GM12878 (cell line): ENCODE data around the gene SETD2. TPM values are rescaled to one million over a fixed set of nuclear protein-coding genes. Genes with fewer than 3 reads are reported as not detected.
A peak's percentile ranks its signal among the peaks of the same experiment; 100 is the strongest.

Experiments
- ETV6 ChIP-seq, 2 experiments: fragments of 450-650 bp in 1 of 2; IDR thresholded peaks in 1 of 2; conservative IDR thresholded peaks in 1 of 2; 2 replicates each; pipeline ENCODE4 v1.6.1; 2014; ENCODE audit warnings: antibody characterized with exemption in 1 of 2, borderline replicate concordance in 1 of 2, low read depth in 1 of 2, mild to moderate bottlenecking in 1 of 2, moderate library complexity in 1 of 2
- GABPA ChIP-seq: IDR thresholded peaks from 2 replicates; pipeline ENCODE4 v1.6.1; 2014; ENCODE audit warnings: antibody characterized with exemption, low read depth, mild to moderate bottlenecking, inconsistent platforms
- JUNB ChIP-seq: IDR thresholded peaks from 2 replicates; pipeline ENCODE4 v1.6.1; 2016; ENCODE audit warnings: antibody characterized with exemption, mild to moderate bottlenecking
- MEF2B ChIP-seq: fragments of 450-650 bp; IDR thresholded peaks from 2 replicates; pipeline ENCODE4 v1.6.1; 2018; ENCODE audit warnings: mild to moderate bottlenecking, moderate library complexity; ENCODE audit not compliant: partially characterized antibody, poor library complexity, severe bottlenecking
- MXI1 ChIP-seq: fragments of 150-350 bp; IDR thresholded peaks from 2 replicates; pipeline ENCODE4 v1.6.1; 2011; ENCODE audit warnings: low read depth, mild to moderate bottlenecking, inconsistent platforms, low read length, improper control_type of control experiment
- NBN ChIP-seq: fragments of 450-650 bp; IDR thresholded peaks from 2 replicates; pipeline ENCODE4 v1.6.1; 2016
- NFXL1 ChIP-seq: fragments of 450-650 bp; IDR thresholded peaks from 2 replicates; pipeline ENCODE4 v1.6.1; 2017; ENCODE audit warnings: antibody characterized with exemption, mild to moderate bottlenecking, borderline replicate concordance
- POLR2AphosphoS5 ChIP-seq: IDR thresholded peaks from 2 replicates; pipeline ENCODE4 v1.6.1; 2011; ENCODE audit warnings: mild to moderate bottlenecking, low read length, inconsistent platforms
- RAD21 ChIP-seq: IDR thresholded peaks from 2 replicates; pipeline ENCODE4 v1.6.1; 2011; ENCODE audit warnings: mild to moderate bottlenecking, low read depth, low read length, moderate library complexity; ENCODE audit not compliant: insufficient read depth
- RCOR1 ChIP-seq: conservative IDR thresholded peaks from 2 replicates; pipeline ENCODE4 v1.6.1; 2012; ENCODE audit warnings: low read depth, low read length, improper control_type of control experiment
- TARDBP ChIP-seq: IDR thresholded peaks from 2 replicates; pipeline ENCODE4 v1.6.1; 2016; ENCODE audit warnings: borderline replicate concordance
- TCF3 ChIP-seq: IDR thresholded peaks from 2 replicates; pipeline ENCODE4 v1.6.1; 2012; ENCODE audit warnings: low read depth, mild to moderate bottlenecking, low read length, borderline replicate concordance; ENCODE audit not compliant: insufficient read depth
- YBX1 ChIP-seq: fragments of 450-650 bp; IDR thresholded peaks from 2 replicates; pipeline ENCODE4 v1.6.1; 2016; ENCODE audit warnings: antibody characterized with exemption
- polyA plus RNA-seq, 11 experiments: library from polyadenylated mRNA; depleted of rRNA in 4 of 11; unstranded in 6 of 11; stranded (reverse) in 5 of 11; fragments of >200 nt; fragmentation: Nextera tagmentation in 4 of 11; fragmentation: Illumina TruSeq in 1 of 11; extraction: Ambion mirVana in 4 of 11; extraction: Trizol in 1 of 11; gene quantifications; 1 replicate in 1 of 11; 2 replicates in 10 of 11; pipeline versions ENCODE4 v1.2.1 to v1.2.3, GENCODE V29; 2011 to 2016; ENCODE audit warnings: inconsistent platforms in 2 of 11, missing spikeins in 2 of 11, low read depth in 1 of 11
- total RNA-seq, 4 experiments: library from RNA; depleted of rRNA in 3 of 4; stranded (reverse); fragments of >200 nt in 3 of 4; fragmentation: Illumina TruSeq in 1 of 4; extraction: Trizol in 1 of 4; gene quantifications; 2 replicates each; pipeline versions ENCODE4 v1.2.1 to v1.2.3, GENCODE V29; 2013 to 2021
- TF ChIP-seq, protein P1 (sequence below): fragments of 450-650 bp; IDR thresholded peaks from 2 replicates; pipeline ENCODE4 v1.6.1; 2016; ENCODE audit warnings: mild to moderate bottlenecking, moderate library complexity, borderline replicate concordance
- TF ChIP-seq, protein P2 (sequence below): fragments of 450-650 bp; formaldehyde crosslinking; IDR thresholded peaks from 2 replicates; pipeline ENCODE4 v1.4.0; 2022; ENCODE audit warnings: mild to moderate bottlenecking, moderate library complexity
- TF ChIP-seq, protein P3 (sequence below): fragments of 450-650 bp; IDR thresholded peaks from 2 replicates; pipeline ENCODE4 v1.6.1; 2014; ENCODE audit warnings: mild to moderate bottlenecking
- TF ChIP-seq, protein P4 (sequence below), 3 experiments: IDR thresholded peaks in 2 of 3; conservative IDR thresholded peaks in 1 of 3; 2 replicates each; pipeline ENCODE4 v1.5.1; 2011; ENCODE audit warnings: low read depth in 3 of 3, low read length in 3 of 3, mild to moderate bottlenecking in 3 of 3, control low read depth in 2 of 3, moderate library complexity in 2 of 3, inconsistent platforms in 1 of 3, mixed read lengths in 1 of 3; ENCODE audit not compliant: control insufficient read depth in 2 of 3, insufficient read depth in 1 of 3; ENCODE audit errors: extremely low read depth in 1 of 3

SETD2 gene
- total and polyA plus RNA-seq, 10 of the 15 experiments (the other 5 are each of a cell fraction or from before 2014, with no cell fraction given): 8.4 to 44.9 (median 24.5) TPM

DNA sequence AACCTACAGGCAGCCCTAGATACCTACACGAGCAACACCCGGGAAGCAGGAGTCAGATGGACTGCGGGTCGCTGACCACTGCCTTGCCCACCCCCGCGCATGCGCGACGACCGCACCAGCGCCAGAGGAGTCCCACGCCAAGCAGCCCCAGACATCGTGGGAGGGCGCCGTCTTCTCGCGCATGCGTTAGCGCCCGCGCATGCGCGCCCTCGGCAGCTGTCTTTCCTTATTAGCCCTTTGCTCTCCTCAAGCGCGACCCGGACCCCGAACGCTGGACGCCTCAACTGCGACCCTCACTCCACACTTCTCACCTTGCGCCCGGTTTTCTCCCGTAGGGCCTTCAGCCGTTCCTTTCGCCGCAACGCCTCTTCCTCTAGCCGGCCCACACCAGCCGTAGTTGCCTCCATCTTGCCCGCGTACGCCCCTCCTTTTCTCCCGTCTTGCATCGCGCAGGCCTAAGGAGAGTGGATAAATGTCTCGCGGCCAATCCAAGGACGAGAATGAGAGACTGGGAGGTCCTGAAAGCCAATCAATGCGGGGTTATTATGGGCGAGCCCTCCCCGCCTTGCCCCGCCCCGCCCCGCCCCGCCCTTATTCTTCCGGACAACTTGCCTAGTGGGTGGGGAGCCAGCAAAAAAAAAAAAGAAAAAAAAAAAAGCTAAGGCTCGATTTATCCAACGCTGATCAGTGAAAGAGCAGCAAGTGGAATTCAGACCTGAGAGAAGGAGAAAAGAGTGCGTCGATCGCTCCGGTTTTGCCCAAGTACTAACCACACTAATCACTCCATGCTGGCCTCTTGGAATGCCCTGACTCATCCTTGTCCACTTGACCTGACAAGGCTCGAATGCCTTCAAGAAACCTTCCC is 187.4 kb downstream of the SETD2 start, which contains the start of gene CCDC12 (continued):
- TF ChIP-seq, protein P1, sequence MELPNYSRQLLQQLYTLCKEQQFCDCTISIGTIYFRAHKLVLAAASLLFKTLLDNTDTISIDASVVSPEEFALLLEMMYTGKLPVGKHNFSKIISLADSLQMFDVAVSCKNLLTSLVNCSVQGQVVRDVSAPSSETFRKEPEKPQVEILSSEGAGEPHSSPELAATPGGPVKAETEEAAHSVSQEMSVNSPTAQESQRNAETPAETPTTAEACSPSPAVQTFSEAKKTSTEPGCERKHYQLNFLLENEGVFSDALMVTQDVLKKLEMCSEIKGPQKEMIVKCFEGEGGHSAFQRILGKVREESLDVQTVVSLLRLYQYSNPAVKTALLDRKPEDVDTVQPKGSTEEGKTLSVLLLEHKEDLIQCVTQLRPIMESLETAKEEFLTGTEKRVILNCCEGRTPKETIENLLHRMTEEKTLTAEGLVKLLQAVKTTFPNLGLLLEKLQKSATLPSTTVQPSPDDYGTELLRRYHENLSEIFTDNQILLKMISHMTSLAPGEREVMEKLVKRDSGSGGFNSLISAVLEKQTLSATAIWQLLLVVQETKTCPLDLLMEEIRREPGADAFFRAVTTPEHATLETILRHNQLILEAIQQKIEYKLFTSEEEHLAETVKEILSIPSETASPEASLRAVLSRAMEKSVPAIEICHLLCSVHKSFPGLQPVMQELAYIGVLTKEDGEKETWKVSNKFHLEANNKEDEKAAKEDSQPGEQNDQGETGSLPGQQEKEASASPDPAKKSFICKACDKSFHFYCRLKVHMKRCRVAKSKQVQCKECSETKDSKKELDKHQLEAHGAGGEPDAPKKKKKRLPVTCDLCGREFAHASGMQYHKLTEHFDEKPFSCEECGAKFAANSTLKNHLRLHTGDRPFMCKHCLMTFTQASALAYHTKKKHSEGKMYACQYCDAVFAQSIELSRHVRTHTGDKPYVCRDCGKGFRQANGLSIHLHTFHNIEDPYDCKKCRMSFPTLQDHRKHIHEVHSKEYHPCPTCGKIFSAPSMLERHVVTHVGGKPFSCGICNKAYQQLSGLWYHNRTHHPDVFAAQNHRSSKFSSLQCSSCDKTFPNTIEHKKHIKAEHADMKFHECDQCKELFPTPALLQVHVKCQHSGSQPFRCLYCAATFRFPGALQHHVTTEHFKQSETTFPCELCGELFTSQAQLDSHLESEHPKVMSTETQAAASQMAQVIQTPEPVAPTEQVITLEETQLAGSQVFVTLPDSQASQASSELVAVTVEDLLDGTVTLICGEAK: no peak
- no peak for TF ChIP-seq MEF2B
- TF ChIP-seq NFXL1: no peak
- TF ChIP-seq TCF3: no peak
- TF ChIP-seq GABPA: no peak
- TF ChIP-seq, protein P2, sequence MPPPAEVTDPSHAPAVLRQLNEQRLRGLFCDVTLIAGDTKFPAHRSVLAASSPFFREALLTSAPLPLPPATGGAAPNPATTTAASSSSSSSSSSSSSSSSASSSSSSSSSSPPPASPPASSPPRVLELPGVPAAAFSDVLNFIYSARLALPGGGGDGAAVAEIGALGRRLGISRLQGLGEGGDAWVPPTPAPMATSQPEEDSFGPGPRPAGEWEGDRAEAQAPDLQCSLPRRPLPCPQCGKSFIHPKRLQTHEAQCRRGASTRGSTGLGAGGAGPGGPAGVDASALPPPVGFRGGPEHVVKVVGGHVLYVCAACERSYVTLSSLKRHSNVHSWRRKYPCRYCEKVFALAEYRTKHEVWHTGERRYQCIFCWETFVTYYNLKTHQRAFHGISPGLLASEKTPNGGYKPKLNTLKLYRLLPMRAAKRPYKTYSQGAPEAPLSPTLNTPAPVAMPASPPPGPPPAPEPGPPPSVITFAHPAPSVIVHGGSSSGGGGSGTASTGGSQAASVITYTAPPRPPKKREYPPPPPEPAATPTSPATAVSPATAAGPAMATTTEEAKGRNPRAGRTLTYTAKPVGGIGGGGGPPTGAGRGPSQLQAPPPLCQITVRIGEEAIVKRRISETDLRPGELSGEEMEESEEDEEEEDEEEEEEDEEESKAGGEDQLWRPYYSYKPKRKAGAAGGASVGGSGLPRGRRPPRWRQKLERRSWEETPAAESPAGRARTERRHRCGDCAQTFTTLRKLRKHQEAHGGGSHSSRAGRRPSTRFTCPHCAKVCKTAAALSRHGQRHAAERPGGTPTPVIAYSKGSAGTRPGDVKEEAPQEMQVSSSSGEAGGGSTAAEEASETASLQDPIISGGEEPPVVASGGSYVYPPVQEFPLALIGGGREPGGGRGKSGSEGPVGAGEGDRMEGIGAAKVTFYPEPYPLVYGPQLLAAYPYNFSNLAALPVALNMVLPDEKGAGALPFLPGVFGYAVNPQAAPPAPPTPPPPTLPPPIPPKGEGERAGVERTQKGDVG (CRISPR knock-in tag): no peak
- no peak for TF ChIP-seq RCOR1
- TF ChIP-seq, protein P3, sequence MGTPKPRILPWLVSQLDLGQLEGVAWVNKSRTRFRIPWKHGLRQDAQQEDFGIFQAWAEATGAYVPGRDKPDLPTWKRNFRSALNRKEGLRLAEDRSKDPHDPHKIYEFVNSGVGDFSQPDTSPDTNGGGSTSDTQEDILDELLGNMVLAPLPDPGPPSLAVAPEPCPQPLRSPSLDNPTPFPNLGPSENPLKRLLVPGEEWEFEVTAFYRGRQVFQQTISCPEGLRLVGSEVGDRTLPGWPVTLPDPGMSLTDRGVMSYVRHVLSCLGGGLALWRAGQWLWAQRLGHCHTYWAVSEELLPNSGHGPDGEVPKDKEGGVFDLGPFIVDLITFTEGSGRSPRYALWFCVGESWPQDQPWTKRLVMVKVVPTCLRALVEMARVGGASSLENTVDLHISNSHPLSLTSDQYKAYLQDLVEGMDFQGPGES: 0 out of 2 replicates have a peak, but pooled peaks have one; percentile 17
- peak; percentile 91 for TF ChIP-seq MXI1
- TF ChIP-seq JUNB: no peak
- TF ChIP-seq RAD21: no peak
- peak; percentile 92 for TF ChIP-seq POLR2AphosphoS5
- no peak for TF ChIP-seq ETV6 (conservative IDR thresholded peaks at IDR 0.05 in 1 of 2, IDR thresholded peaks at IDR 0.05 in 1 of 2; ENCODE audit: borderline replicate concordance in 1 of 2, low read depth in 1 of 2)
- no peak for TF ChIP-seq YBX1
- TF ChIP-seq, protein P4, sequence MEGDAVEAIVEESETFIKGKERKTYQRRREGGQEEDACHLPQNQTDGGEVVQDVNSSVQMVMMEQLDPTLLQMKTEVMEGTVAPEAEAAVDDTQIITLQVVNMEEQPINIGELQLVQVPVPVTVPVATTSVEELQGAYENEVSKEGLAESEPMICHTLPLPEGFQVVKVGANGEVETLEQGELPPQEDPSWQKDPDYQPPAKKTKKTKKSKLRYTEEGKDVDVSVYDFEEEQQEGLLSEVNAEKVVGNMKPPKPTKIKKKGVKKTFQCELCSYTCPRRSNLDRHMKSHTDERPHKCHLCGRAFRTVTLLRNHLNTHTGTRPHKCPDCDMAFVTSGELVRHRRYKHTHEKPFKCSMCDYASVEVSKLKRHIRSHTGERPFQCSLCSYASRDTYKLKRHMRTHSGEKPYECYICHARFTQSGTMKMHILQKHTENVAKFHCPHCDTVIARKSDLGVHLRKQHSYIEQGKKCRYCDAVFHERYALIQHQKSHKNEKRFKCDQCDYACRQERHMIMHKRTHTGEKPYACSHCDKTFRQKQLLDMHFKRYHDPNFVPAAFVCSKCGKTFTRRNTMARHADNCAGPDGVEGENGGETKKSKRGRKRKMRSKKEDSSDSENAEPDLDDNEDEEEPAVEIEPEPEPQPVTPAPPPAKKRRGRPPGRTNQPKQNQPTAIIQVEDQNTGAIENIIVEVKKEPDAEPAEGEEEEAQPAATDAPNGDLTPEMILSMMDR (IDR thresholded peaks at IDR 0.05 in 2 of 3, conservative IDR thresholded peaks at IDR 0.05 in 1 of 3; ENCODE audit: control insufficient read depth in 2 of 3, extremely low read depth in 1 of 3, insufficient read depth in 1 of 3, low read depth in 3 of 3, low read length in 3 of 3): no peak
- no peak for TF ChIP-seq TARDBP
- TF ChIP-seq NBN: peak; percentile 67; the same call in 1 of the 2 replicates
